ENCODE data around the gene TBXA2R.

DNA sequence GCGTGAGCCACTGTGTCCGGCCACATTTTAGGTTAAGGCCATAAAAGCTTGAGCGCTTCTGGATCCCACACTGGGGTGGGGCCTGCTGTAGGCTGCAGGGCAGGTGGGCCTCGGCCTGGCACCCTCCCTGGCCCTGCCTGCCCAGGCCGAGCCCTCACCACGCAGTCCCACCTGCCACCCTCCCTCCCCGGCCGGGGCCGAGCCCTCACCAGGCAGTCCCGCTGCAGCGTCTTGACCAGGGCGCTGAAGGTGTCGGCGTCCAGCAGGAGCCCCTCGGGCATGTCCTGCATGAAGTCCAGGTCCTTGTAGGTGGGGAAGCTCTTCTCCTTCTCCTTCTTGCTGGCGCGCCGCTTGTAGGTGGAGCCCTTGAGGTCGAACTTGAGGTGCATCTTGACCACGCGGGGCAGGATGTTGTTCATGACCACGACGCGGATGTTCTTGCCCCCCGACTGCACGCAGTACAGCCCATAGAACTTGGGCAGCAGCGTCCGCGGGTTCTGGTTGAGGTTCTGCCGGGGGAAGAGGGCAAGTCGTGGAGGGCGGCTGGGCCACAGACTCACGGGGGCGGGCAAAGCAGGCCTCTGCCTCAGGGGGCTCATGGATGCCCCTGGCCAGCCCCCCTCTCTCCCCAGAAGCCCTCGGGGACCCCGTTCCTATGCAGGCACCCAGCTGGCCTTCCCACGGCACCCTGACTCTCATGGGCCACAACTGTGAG is 46.6 kb upstream of the TBXA2R start:
- TF ChIP-seq CTCF (IDR thresholded peaks at IDR 0.05; ENCODE audit: low read length) (no peak), EZH2 (IDR thresholded peaks at IDR 0.05; ENCODE audit: borderline replicate concordance, low read length) (no peak)

All from OCI-LY1 (cell line).